SH-SY5Y (cell line): ENCODE data around the gene RESF1.

Experiments
- GATA2 ChIP-seq: IDR thresholded peaks from 2 replicates; pipeline ENCODE4 v1.6.1; 2011; ENCODE audit warnings: mild to moderate bottlenecking, low read depth, low read length
- GATA3 ChIP-seq: IDR thresholded peaks from 2 replicates; pipeline ENCODE4 v1.6.1; 2011; ENCODE audit warnings: low read depth, mild to moderate bottlenecking, low read length, moderate library complexity

- TF ChIP-seq GATA3 (no peak), GATA2 (no peak)
These were observed 631 bp downstream of the RESF1 start for GRCh38 chr12:31959701-31960391.
